Type B pancreatic cell (in vitro differentiated cells): ENCODE measurements around the gene SMIM8. TPM values are rescaled to one million over a fixed set of nuclear protein-coding genes. Genes with fewer than 3 reads are reported as not detected.
A peak's percentile ranks its signal among the peaks of the same experiment; 100 is the strongest.

Experiments used
- DNase-seq: peaks from one replicate; pipeline ENCODE4 v3.0.0; 2021; ENCODE audit warnings: mixed read lengths; ENCODE audit not compliant: unreplicated experiment; ENCODE audit errors: extremely low spot score
- H3K27ac Mint-ChIP-seq: 2 replicates; pipeline ENCODE4 v1.8.0; 2021; ENCODE audit warnings: mild to moderate bottlenecking, mixed read lengths
- H3K27me3 Mint-ChIP-seq: 2 replicates; pipeline ENCODE4 v1.8.0; 2021; ENCODE audit warnings: mixed read lengths
- H3K36me3 Mint-ChIP-seq: 2 replicates; pipeline ENCODE4 v1.8.0; 2021; ENCODE audit warnings: mixed read lengths
- H3K4me1 Mint-ChIP-seq: one replicate; pipeline ENCODE4 v1.8.0; 2021; ENCODE audit warnings: mixed read lengths; ENCODE audit not compliant: unreplicated experiment
- H3K4me3 Mint-ChIP-seq: 2 replicates; pipeline ENCODE4 v1.8.0; 2021; ENCODE audit warnings: mild to moderate bottlenecking, mixed read lengths
- H3K9me3 Mint-ChIP-seq: 2 replicates; pipeline ENCODE4 v1.8.0; 2021; ENCODE audit warnings: mixed read lengths
- total RNA-seq: library from RNA; stranded (reverse); gene quantifications from 2 replicates; pipeline ENCODE4 v1.2.1, GENCODE V29; 2021; ENCODE audit warnings: low replicate concordance
- TF ChIP-seq, protein P1 (sequence below): fragments of 200-600 bp; sonication (generic); conservative IDR thresholded peaks from 2 replicates; pipeline ENCODE4 v1.5.0; 2021; ENCODE audit warnings: antibody characterized with exemption, mild to moderate bottlenecking

SMIM8 gene
- total RNA-seq, 1 donor from 2014 or later: 18.0 TPM

DNA sequence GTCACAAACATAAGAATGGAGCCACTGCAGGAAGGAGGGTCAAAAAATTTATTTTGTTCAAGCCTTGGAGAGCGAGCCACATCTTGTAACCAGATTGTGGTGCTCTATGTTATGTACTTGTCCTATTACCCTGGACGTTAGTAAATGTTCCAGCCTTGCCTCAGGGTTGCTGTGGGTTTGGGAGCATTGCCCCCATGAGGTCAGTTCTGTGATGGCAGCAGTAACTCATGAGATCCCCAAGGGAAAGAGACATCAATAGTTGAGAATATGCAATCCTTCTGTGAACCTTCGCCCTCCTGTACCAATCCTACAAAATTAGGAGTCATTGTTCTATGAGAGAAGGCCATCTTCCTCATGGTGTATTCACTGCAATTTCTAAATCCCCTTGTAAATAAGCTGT lies 68.9 kb downstream of the SMIM8 start:
- Mint-ChIP-seq H3K9me3 (no peaks in the 10 kb centered on the region), H3K27ac (no peak overlapping the region), H3K27me3 (no peaks in the 10 kb centered on the region), H3K4me1 (no peaks in the 10 kb centered on the region), H3K4me3 (no peak overlapping the region), H3K36me3 (no peaks in the 10 kb centered on the region)
- no peak for DNase-seq
- TF ChIP-seq, protein P1, sequence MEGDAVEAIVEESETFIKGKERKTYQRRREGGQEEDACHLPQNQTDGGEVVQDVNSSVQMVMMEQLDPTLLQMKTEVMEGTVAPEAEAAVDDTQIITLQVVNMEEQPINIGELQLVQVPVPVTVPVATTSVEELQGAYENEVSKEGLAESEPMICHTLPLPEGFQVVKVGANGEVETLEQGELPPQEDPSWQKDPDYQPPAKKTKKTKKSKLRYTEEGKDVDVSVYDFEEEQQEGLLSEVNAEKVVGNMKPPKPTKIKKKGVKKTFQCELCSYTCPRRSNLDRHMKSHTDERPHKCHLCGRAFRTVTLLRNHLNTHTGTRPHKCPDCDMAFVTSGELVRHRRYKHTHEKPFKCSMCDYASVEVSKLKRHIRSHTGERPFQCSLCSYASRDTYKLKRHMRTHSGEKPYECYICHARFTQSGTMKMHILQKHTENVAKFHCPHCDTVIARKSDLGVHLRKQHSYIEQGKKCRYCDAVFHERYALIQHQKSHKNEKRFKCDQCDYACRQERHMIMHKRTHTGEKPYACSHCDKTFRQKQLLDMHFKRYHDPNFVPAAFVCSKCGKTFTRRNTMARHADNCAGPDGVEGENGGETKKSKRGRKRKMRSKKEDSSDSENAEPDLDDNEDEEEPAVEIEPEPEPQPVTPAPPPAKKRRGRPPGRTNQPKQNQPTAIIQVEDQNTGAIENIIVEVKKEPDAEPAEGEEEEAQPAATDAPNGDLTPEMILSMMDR: peak; percentile 63

Other genes starting within 250 kb of the SMIM8 start
- 0.43 and 30.3 TPM in 2 replicates for gene CGA, start 227.5 kb upstream of the SMIM8 start, total RNA-seq
- gene ZNF292, start 167.0 kb upstream of the SMIM8 start, total RNA-seq: 40.2 and 61.1 TPM in 2 replicates
- 0.67 TPM in 1 of 2 replicates, not detected in the other for gene GJB7, start 6.7 kb downstream of the SMIM8 start, total RNA-seq
- 3.3 and 4.7 TPM in 2 replicates for gene C6orf163, start 22.2 kb downstream of the SMIM8 start, total RNA-seq
- gene CFAP206, start 85.4 kb downstream of the SMIM8 start, total RNA-seq: 2.1 and 5.0 TPM in 2 replicates
- gene SLC35A1, start 150.4 kb downstream of the SMIM8 start, total RNA-seq: 19.4 and 26.4 TPM in 2 replicates